ENCODE results near the gene LAPTM4A. TPM values are rescaled to one million over a fixed set of nuclear protein-coding genes. Genes with fewer than 3 reads are reported as not detected.

LAPTM4A gene
- total RNA-seq, 4 donors from 2014 or later: 88.8 to 159 (median 128) TPM

GRCh38 chr2:20073460-20073859 lies 22.0 kb upstream of the LAPTM4A start:
- no peaks in the 10 kb centered on the region for H3K27me3 ChIP-seq
- H3K9me3 ChIP-seq: peaks cover 3% of the 10 kb centered on the region
- no peaks in the 10 kb centered on the region for H3K36me3 ChIP-seq
- DNase-seq (ENCODE audit: low spot score in 2 of 2): no peak
- H3K27ac ChIP-seq: peak overlapping the region; percentile 86
- 50% methylated on average over 2 of the region's 2 CpGs for WGBS
- H3K4me1 ChIP-seq: peaks cover 32% of the 10 kb centered on the region
- no peak overlapping the region for H3K4me3 ChIP-seq
- TF ChIP-seq POLR2AphosphoS5 (IDR thresholded peaks at IDR 0.05): no peak
- TF ChIP-seq POLR2A (IDR thresholded peaks at IDR 0.05): no peak
- no peak for TF ChIP-seq CTCF (IDR thresholded peaks at IDR 0.05)
- TF ChIP-seq EP300 (IDR thresholded peaks at IDR 0.05): no peak

GRCh38 chr2:20072436-20073158 lies 21.2 kb upstream of the LAPTM4A start:
- Histone ChIP-seq H3K4me1 (peaks cover 37% of the 10 kb centered on the region), H3K9me3 (peaks cover under 1% of the 10 kb centered on the region), H3K27ac (peak overlapping the region; percentile 86), H3K4me3 (no peak overlapping the region), H3K27me3 (no peaks in the 10 kb centered on the region), H3K36me3 (no peaks in the 10 kb centered on the region)
- 89% methylated on average over 7 of the region's 7 CpGs for WGBS
- TF ChIP-seq EP300 (IDR thresholded peaks at IDR 0.05) (no peak), POLR2A (IDR thresholded peaks at IDR 0.05) (no peak), CTCF (IDR thresholded peaks at IDR 0.05) (no peak), POLR2AphosphoS5 (IDR thresholded peaks at IDR 0.05) (no peak)
- DNase-seq (ENCODE audit: low spot score in 2 of 2): no peak

GRCh38 chr2:20071397-20072383 lies 20.3 kb upstream of the LAPTM4A start:
- no peak overlapping the region for H3K4me3 ChIP-seq
- H3K4me1 ChIP-seq: peaks cover 40% of the 10 kb centered on the region
- no peak for DNase-seq (ENCODE audit: low spot score in 2 of 2)
- 26% methylated on average over 14 of the region's 14 CpGs for WGBS
- H3K36me3 ChIP-seq: no peaks in the 10 kb centered on the region
- H3K27ac ChIP-seq: peak overlapping the region; percentile 86
- H3K9me3 ChIP-seq: no peaks in the 10 kb centered on the region
- no peaks in the 10 kb centered on the region for H3K27me3 ChIP-seq
- TF ChIP-seq EP300 (IDR thresholded peaks at IDR 0.05): no peak
- peak; percentile 9 to 64 (median 59) for TF ChIP-seq POLR2AphosphoS5 (IDR thresholded peaks at IDR 0.05)

- no peak for DNase-seq (ENCODE audit: low spot score in 2 of 2)
- H3K4me1 ChIP-seq: peaks cover 60% of the 10 kb centered on the region
- no peaks in the 10 kb centered on the region for H3K36me3 ChIP-seq
- H3K27ac ChIP-seq: no peak overlapping the region
- no peaks in the 10 kb centered on the region for H3K9me3 ChIP-seq
- no peak for TF ChIP-seq EP300 (IDR thresholded peaks at IDR 0.05)
- TF ChIP-seq CTCF (IDR thresholded peaks at IDR 0.05): no peak
- TF ChIP-seq POLR2AphosphoS5 (IDR thresholded peaks at IDR 0.05): no peak
- TF ChIP-seq POLR2A (IDR thresholded peaks at IDR 0.05): no peak
- no peak overlapping the region for H3K4me3 ChIP-seq
- no peaks in the 10 kb centered on the region for H3K27me3 ChIP-seq
Observed at GRCh38 chr2:20069756-20070155, 18.3 kb upstream of the LAPTM4A start.

- no peaks in the 10 kb centered on the region for H3K27me3 ChIP-seq
- H3K4me1 ChIP-seq: peaks cover 60% of the 10 kb centered on the region
- DNase-seq (ENCODE audit: low spot score in 2 of 2): no peak
- no peak for TF ChIP-seq CTCF (IDR thresholded peaks at IDR 0.05)
- peak in 1 of 3 donors; percentile 28 for TF ChIP-seq POLR2AphosphoS5 (IDR thresholded peaks at IDR 0.05)
- TF ChIP-seq EP300 (IDR thresholded peaks at IDR 0.05): no peak
- no peak for TF ChIP-seq POLR2A (IDR thresholded peaks at IDR 0.05)
- no peaks in the 10 kb centered on the region for H3K36me3 ChIP-seq
- H3K9me3 ChIP-seq: no peaks in the 10 kb centered on the region
- H3K4me3 ChIP-seq: no peak overlapping the region
- 62% methylated on average over 3 of the region's 3 CpGs for WGBS
- peak overlapping the region; percentile 62 for H3K27ac ChIP-seq
Observed at GRCh38 chr2:20067992-20068584, 16.7 kb upstream of the LAPTM4A start.
